ENCODE measurements around the gene INTS11. TPM values are rescaled to one million over a fixed set of nuclear protein-coding genes. Genes with fewer than 3 reads are reported as not detected.

The INTS11 gene
- total and polyA plus RNA-seq, 2 of the 13 experiments (the other 11 are each of a cell fraction or from before 2014, with no cell fraction given) = 52.8 to 94.8 TPM

DNA sequence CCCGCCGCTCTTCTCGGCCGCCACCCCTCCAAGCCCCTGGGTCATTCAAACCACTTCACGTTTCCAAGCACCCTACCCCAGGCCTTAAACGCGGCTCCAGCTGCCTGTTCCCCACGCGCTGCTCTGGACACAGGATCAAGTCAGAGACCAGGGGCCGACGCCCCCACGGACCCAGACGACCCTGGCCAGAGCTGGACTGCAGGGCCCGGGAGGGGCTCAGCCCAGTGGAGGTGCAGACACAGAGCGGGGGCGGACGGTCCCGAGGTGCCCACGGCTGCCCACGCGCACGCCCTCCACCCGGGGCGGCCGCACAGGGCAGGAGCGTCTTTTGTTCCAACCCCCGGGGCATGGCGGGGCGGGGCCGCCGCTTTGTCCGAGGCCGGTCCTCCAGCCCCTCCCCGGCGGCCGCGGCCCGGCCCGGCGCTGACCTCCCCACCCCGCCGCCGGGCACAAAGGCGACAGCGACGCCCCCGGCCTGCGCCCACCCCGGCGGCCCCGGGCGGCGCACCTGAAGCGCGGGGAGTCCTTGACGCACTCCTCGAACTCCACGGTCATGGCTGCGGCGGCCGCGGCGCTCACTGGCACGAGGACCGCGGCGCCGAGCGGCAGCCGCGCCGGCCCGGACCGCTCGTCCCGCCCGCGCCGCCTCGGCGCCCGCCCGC lies 17.1 kb downstream of the INTS11 start (continued):
- no peak for TF ChIP-seq PRDM15 (CRISPR knock-in tag; IDR thresholded peaks at IDR 0.05)
- TF ChIP-seq SMARCC2 (IDR thresholded peaks at IDR 0.05) = no peak
- TF ChIP-seq, protein P1, sequence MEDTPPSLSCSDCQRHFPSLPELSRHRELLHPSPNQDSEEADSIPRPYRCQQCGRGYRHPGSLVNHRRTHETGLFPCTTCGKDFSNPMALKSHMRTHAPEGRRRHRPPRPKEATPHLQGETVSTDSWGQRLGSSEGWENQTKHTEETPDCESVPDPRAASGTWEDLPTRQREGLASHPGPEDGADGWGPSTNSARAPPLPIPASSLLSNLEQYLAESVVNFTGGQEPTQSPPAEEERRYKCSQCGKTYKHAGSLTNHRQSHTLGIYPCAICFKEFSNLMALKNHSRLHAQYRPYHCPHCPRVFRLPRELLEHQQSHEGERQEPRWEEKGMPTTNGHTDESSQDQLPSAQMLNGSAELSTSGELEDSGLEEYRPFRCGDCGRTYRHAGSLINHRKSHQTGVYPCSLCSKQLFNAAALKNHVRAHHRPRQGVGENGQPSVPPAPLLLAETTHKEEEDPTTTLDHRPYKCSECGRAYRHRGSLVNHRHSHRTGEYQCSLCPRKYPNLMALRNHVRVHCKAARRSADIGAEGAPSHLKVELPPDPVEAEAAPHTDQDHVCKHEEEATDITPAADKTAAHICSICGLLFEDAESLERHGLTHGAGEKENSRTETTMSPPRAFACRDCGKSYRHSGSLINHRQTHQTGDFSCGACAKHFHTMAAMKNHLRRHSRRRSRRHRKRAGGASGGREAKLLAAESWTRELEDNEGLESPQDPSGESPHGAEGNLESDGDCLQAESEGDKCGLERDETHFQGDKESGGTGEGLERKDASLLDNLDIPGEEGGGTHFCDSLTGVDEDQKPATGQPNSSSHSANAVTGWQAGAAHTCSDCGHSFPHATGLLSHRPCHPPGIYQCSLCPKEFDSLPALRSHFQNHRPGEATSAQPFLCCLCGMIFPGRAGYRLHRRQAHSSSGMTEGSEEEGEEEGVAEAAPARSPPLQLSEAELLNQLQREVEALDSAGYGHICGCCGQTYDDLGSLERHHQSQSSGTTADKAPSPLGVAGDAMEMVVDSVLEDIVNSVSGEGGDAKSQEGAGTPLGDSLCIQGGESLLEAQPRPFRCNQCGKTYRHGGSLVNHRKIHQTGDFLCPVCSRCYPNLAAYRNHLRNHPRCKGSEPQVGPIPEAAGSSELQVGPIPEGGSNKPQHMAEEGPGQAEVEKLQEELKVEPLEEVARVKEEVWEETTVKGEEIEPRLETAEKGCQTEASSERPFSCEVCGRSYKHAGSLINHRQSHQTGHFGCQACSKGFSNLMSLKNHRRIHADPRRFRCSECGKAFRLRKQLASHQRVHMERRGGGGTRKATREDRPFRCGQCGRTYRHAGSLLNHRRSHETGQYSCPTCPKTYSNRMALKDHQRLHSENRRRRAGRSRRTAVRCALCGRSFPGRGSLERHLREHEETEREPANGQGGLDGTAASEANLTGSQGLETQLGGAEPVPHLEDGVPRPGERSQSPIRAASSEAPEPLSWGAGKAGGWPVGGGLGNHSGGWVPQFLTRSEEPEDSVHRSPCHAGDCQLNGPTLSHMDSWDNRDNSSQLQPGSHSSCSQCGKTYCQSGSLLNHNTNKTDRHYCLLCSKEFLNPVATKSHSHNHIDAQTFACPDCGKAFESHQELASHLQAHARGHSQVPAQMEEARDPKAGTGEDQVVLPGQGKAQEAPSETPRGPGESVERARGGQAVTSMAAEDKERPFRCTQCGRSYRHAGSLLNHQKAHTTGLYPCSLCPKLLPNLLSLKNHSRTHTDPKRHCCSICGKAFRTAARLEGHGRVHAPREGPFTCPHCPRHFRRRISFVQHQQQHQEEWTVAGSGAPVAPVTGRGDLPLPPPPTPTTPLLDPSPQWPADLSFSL (CRISPR knock-in tag; IDR thresholded peaks at IDR 0.05) = no peak
- no peak for TF ChIP-seq NAIF1 (CRISPR knock-in tag; IDR thresholded peaks at IDR 0.05; ENCODE audit: borderline replicate concordance)
- TF ChIP-seq TAF1 (CRISPR knock-in tag; IDR thresholded peaks at IDR 0.05) = 0 out of 2 replicates have a peak, but pooled peaks have one; percentile 1
- no peak for TF ChIP-seq ZNF343 (CRISPR knock-in tag; IDR thresholded peaks at IDR 0.05)
- TF ChIP-seq ZNF564 (CRISPR knock-in tag; IDR thresholded peaks at IDR 0.05) = no peak; the same call in 1 of the 2 replicates
- TF ChIP-seq, protein P2, sequence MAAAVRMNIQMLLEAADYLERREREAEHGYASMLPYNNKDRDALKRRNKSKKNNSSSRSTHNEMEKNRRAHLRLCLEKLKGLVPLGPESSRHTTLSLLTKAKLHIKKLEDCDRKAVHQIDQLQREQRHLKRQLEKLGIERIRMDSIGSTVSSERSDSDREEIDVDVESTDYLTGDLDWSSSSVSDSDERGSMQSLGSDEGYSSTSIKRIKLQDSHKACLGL (CRISPR knock-in tag; IDR thresholded peaks at IDR 0.05) = no peak; the same call in 1 of the 2 replicates
